IPS-20b (cell line): ENCODE results near the gene ATP9B.

Experiments used
- H3K27ac ChIP-seq: one replicate; pipeline ENCODE4 v1.5.1; 2013; ENCODE audit warnings: low read length
- H3K27me3 ChIP-seq: 2 replicates; pipeline ENCODE4 v1.6.1; 2013; ENCODE audit warnings: mild to moderate bottlenecking, low read length, inconsistent platforms; ENCODE audit not compliant: insufficient read depth
- H3K36me3 ChIP-seq: 2 replicates; pipeline ENCODE4 v1.6.1; 2013; ENCODE audit warnings: low read depth, mild to moderate bottlenecking, inconsistent platforms, low read length, moderate library complexity; ENCODE audit not compliant: insufficient read depth
- H3K4me1 ChIP-seq: 2 replicates; pipeline ENCODE4 v1.6.1; 2013; ENCODE audit warnings: mild to moderate bottlenecking, control low read depth, inconsistent platforms, low read length, moderate library complexity; ENCODE audit not compliant: insufficient read depth
- H3K4me3 ChIP-seq: 2 replicates; pipeline ENCODE4 v1.5.1; 2013; ENCODE audit warnings: mild to moderate bottlenecking, low read length, inconsistent platforms
- H3K9ac ChIP-seq: 2 replicates; pipeline ENCODE4 v1.6.1; 2013; ENCODE audit warnings: low read depth, mild to moderate bottlenecking, inconsistent platforms, low read length, moderate library complexity
- H3K9me3 ChIP-seq: 2 replicates; pipeline ENCODE4 v1.6.1; 2013; ENCODE audit warnings: mild to moderate bottlenecking, low read depth, low read length, inconsistent platforms; ENCODE audit not compliant: insufficient read depth

ATP9B gene

GRCh38 chr18:79187532-79188277 lies 118.5 kb downstream of the ATP9B start:
- Histone ChIP-seq H3K36me3 (no peaks in the 10 kb centered on the region), H3K27me3 (no peaks in the 10 kb centered on the region), H3K4me1 (peaks cover 26% of the 10 kb centered on the region), H3K9ac (no peak overlapping the region), H3K27ac (no peak overlapping the region), H3K4me3 (no peak overlapping the region), H3K9me3 (no peaks in the 10 kb centered on the region)

- Histone ChIP-seq H3K9me3 (no peaks in the 10 kb centered on the region), H3K9ac (no peak overlapping the region), H3K4me1 (peaks cover 10% of the 10 kb centered on the region), H3K27me3 (no peaks in the 10 kb centered on the region), H3K36me3 (no peaks in the 10 kb centered on the region), H3K4me3 (no peak overlapping the region), H3K27ac (no peak overlapping the region)
Measured at GRCh38 chr18:79191418-79191817, 122.2 kb downstream of the ATP9B start.

GRCh38 chr18:79191956-79192355 lies 122.8 kb downstream of the ATP9B start:
- H3K4me3 ChIP-seq, result no peak overlapping the region
- H3K36me3 ChIP-seq, result no peaks in the 10 kb centered on the region
- H3K27ac ChIP-seq, result no peak overlapping the region
- no peaks in the 10 kb centered on the region for H3K9me3 ChIP-seq
- no peaks in the 10 kb centered on the region for H3K27me3 ChIP-seq
- peaks cover 10% of the 10 kb centered on the region for H3K4me1 ChIP-seq
- H3K9ac ChIP-seq, result no peak overlapping the region

GRCh38 chr18:79193826-79194225 lies 124.6 kb downstream of the ATP9B start:
- H3K36me3 ChIP-seq, result no peaks in the 10 kb centered on the region
- no peaks in the 10 kb centered on the region for H3K9me3 ChIP-seq
- no peaks in the 10 kb centered on the region for H3K4me1 ChIP-seq
- H3K27me3 ChIP-seq, result no peaks in the 10 kb centered on the region
- no peak overlapping the region for H3K4me3 ChIP-seq
- H3K9ac ChIP-seq, result no peak overlapping the region
- H3K27ac ChIP-seq, result no peak overlapping the region

GRCh38 chr18:79195716-79196683 lies 126.8 kb downstream of the ATP9B start:
- no peaks in the 10 kb centered on the region for H3K27me3 ChIP-seq
- no peak overlapping the region for H3K27ac ChIP-seq
- H3K4me1 ChIP-seq, result no peaks in the 10 kb centered on the region
- H3K4me3 ChIP-seq, result no peak overlapping the region
- no peak overlapping the region for H3K9ac ChIP-seq
- H3K36me3 ChIP-seq, result no peaks in the 10 kb centered on the region
- no peaks in the 10 kb centered on the region for H3K9me3 ChIP-seq

GRCh38 chr18:79197531-79197930 lies 128.3 kb downstream of the ATP9B start:
- Histone ChIP-seq H3K27ac (no peak overlapping the region), H3K36me3 (no peaks in the 10 kb centered on the region), H3K9ac (no peak overlapping the region), H3K4me1 (no peaks in the 10 kb centered on the region), H3K27me3 (no peaks in the 10 kb centered on the region), H3K4me3 (no peak overlapping the region), H3K9me3 (no peaks in the 10 kb centered on the region)

GRCh38 chr18:79199691-79200374 lies 130.6 kb downstream of the ATP9B start:
- no peak overlapping the region for H3K27ac ChIP-seq
- no peaks in the 10 kb centered on the region for H3K4me1 ChIP-seq
- H3K9ac ChIP-seq, result no peak overlapping the region
- no peaks in the 10 kb centered on the region for H3K9me3 ChIP-seq
- no peaks in the 10 kb centered on the region for H3K27me3 ChIP-seq
- H3K4me3 ChIP-seq, result no peak overlapping the region
- no peaks in the 10 kb centered on the region for H3K36me3 ChIP-seq

GRCh38 chr18:79200546-79201268 lies 131.5 kb downstream of the ATP9B start:
- Histone ChIP-seq H3K4me1 (no peaks in the 10 kb centered on the region), H3K9me3 (no peaks in the 10 kb centered on the region), H3K27me3 (no peaks in the 10 kb centered on the region), H3K36me3 (no peaks in the 10 kb centered on the region), H3K4me3 (no peak overlapping the region), H3K9ac (no peak overlapping the region), H3K27ac (no peak overlapping the region)

- H3K4me1 ChIP-seq, result no peaks in the 10 kb centered on the region
- no peak overlapping the region for H3K27ac ChIP-seq
- no peak overlapping the region for H3K4me3 ChIP-seq
- no peak overlapping the region for H3K9ac ChIP-seq
- H3K36me3 ChIP-seq, result peaks cover 9% of the 10 kb centered on the region
- no peaks in the 10 kb centered on the region for H3K9me3 ChIP-seq
- H3K27me3 ChIP-seq, result no peaks in the 10 kb centered on the region
Measured at GRCh38 chr18:79203017-79203605, 133.9 kb downstream of the ATP9B start.

- Histone ChIP-seq H3K9me3 (no peaks in the 10 kb centered on the region), H3K4me3 (no peak overlapping the region), H3K27ac (no peak overlapping the region), H3K36me3 (peaks cover 9% of the 10 kb centered on the region), H3K27me3 (no peaks in the 10 kb centered on the region), H3K9ac (no peak overlapping the region), H3K4me1 (no peaks in the 10 kb centered on the region)
Measured at GRCh38 chr18:79204889-79205807, 136.0 kb downstream of the ATP9B start.
